Limb (tissue), 2 donors: ENCODE measurements around the gene ATP6V1C2.
A peak's percentile ranks its signal among the peaks of the same experiment; 100 is the strongest.
"Not testable (repeated sequence)": the region's sequence is repeated elsewhere in the genome, so short reads cannot be mapped to it uniquely, and the experiment has no call there.

Experiments used
- DNase-seq, 2 donors: peaks; one replicate each; pipeline ENCODE4 v3.0.0-alpha.2; 2016; ENCODE audit errors: extremely low spot score in 2 of 2

Gene ATP6V1C2

DNA sequence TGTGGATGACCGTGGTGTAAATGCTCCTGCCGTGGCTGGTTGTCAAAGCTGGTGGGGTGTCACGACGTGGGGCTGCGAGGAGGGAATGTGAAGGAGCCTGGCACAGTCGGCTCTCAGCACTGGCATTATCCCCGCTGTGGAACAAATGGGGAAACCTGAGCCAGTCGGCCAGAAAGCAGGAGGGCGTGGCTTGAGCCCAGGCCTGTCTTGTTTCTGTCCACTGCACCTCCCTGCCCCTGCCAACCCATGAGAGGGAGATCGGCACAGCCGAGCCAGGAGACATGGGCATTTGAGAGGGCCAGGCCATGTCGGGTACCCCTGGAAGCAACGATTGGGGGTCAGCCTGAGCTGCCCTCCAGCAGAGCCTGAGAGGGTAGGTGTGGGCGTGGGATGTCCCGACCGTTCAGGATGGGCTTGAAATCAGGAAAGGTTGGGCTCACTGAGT lies 46.7 kb downstream of the ATP6V1C2 start:
- DNase-seq: no peak

DNA sequence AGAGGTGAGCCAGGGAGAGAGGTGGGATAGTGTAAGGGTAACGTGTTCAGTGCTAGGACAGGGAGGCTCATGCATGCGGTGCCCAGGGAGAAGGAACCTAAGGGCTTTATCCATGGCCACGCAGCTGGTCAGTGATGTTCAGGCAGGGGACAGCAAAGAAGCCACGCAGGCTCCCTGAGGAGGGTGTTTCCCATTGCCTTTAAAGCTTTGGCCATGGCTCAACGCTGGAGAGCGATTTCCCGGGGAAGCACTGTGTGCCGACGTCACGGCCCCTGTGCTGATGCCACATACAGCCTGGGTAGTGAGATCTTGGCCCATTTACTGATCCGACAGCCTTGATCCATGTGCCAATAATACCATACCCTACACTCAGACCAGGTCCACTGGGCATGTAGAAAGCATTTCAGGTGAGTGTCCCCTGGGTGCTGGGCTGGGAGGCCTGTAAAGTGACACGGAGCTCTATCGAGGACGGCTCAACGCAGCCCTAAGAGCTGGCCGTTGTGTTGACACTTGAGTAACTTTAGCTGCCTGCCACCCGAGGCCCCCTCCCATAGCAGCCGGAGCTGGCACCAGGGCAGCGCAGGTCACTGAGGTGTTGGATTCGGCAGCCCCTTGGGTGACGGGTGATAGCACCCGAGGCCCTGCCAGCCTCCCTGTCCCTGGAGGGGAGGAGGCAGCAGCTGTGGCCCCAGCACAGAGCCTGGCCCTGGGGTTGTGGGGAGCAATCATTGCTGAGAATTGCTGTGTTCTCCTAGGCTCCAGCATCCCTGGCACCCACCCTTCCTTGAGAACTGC lies 49.7 kb downstream of the ATP6V1C2 start:
- DNase-seq: no peak

DNA sequence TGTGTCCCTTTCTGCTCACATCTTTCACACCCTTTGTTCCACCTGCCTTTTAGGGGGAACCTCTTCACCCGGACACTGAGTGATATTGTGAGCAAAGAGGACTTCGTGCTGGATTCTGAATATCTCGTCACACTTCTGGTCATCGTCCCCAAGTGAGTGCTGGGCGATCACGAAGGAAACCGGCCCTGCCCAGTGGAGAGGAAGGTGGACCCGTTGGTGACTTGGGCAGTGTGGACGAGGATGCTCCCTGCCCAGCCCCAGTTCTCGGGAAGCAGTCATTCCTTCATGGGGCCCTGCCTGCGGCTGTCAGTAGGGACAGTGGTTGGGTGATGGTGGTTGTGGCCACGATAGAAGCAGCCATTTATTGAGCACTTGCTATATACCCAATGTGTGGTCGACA lies 50.4 kb downstream of the ATP6V1C2 start:
- no peak for DNase-seq

DNA sequence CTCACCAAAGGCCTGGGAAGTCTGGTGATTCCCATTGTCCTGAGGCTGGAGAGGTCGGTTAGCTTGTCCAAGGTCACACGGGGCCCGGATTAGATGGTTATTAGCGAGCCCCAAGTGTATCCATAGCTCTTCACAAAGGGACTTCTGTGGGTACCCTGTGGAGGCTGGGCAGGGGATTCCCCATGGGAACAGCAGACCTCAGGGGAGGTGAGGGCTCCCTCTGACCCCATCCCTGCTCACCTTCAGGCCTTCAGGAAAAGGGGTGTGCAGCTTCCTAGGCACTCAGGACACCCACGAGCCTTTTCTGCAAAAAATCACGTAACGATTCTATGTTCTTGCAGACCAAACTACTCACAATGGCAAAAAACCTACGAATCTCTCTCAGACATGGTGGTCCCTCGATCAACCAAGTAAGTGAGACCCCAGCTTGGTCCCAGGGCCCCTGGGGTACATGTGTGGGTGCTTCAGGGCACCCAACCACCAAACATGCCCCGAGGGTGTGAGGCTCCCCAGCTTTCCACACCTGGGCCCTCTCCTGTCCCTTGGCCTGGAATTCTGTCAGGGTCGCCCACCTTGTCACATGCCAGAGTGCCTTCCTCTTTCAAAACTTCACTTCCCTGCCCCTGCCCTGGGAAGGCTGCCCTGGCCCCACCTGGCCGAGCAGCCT lies 50.9 kb downstream of the ATP6V1C2 start:
- no peak for DNase-seq

DNA sequence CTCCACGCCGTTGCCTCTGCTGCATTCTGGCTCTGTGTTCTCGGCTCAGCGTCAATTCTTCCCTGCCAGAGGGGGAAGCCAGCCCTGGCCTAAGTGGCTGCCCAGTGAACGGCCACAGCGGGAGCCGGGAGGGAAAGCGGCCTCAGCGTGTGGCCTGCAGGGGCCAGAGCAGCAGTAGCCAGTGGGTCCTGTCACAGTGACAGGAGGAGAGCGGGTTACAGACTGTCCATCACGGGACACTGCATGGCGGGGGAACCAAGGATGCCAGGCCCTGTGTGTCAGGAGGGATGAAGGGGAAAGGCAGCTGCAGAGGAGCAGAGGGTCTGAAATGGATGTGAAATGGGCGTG lies 51.4 kb downstream of the ATP6V1C2 start:
- no peak for DNase-seq

DNA sequence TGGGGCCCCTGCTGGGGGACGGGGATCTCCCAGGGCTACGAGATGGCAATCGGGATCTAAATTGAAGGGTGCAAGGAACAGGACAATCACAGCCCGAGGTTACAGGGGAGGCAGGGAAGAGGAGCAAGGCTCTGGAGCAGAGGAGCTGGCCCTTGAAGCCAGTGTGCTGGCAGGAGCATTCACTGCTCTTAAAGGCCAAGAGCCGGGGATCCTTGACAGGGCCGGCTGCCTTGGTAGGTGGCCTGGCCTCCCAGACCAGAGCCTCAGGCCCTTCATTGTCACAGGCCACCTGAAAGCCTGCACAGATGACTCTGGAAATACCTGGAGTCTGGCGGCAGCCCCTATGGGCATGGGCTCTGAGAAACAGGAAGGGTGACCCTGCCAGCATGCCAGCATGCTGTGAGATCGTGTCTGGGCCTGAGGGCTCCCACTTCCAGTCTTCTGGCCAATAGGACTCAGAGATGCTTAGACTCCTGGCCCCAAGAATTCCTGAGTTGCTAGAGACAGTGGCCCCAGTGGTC lies 52.5 kb downstream of the ATP6V1C2 start:
- DNase-seq: no peak

DNA sequence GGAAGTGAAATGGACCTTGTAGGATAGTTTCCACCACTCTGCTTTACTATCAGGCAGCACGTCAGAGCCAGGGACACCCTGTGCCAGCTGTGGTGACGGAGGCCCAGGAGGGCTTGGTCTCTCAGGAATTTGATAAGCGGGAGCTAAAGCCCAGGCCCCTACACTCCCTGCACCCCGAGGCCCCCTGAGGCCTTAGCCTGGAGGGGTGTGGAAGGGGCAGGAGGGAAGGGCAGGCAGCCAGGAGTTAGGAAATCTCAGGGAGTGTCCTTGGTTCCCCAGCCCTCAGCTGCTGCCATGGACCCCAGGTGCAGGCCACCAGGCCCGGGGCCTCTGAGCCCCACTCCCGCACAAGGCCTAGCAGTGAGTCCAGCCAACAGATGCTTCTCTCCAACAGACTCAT lies 53.0 kb downstream of the ATP6V1C2 start:
- peak; percentile 11 to 47 for DNase-seq

DNA sequence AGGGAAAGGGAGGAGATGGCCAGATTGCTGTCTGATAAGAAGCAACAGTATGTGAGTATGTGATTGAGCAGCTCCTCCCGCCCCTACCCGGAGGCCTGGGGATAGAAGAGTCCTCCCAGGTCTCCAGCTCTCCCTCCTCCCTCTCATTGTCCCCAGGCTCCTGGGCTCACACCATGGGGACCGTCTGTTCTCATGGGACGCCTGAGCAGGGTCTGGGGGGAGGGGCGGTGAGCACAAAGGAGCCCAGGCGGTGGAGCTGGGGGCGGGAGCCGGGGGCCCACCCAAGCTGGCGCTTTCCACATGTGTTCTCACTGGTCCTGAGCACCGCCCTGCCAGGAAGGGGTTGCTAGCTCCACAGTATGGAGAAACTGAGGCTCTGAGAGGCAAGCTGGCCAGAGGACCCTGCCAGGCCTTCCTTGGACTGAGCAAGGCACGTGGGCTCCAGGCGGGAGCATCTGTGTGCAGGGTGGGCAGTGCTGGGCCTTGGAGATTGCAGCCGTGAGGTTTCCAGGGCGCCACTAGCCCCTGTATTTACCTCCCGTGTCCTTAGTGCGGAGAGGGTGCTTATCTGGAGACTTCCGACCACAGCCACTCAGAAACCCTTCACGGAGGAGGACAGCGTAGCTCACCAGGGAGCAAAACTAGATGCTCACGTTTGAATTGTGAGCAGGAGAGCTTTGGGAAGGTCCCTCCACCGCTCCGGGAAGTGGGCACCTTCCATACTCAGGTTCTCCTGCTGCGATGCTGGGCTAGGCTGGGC lies 53.8 kb downstream of the ATP6V1C2 start:
- DNase-seq: no peak

DNA sequence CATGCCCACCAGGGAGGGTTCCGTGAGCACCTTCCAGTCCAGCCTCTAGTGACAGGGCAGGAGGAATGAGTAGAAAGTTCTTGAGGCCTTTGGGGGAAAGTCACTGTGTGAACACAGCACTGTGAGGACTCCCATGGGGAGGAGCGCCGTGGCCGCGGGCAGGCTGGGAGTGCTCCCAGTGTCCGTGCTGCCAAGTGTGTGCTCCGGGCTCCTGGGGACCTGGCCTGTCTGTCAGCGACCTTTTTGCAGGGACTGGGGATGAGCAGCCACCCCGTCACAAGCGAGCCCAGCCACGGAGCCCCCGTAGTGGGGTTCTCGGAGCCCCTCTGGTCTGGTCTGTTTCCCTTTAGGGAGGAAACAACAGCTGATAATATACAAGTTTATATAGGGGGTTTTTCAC lies 54.4 kb downstream of the ATP6V1C2 start:
- DNase-seq: no peak

DNA sequence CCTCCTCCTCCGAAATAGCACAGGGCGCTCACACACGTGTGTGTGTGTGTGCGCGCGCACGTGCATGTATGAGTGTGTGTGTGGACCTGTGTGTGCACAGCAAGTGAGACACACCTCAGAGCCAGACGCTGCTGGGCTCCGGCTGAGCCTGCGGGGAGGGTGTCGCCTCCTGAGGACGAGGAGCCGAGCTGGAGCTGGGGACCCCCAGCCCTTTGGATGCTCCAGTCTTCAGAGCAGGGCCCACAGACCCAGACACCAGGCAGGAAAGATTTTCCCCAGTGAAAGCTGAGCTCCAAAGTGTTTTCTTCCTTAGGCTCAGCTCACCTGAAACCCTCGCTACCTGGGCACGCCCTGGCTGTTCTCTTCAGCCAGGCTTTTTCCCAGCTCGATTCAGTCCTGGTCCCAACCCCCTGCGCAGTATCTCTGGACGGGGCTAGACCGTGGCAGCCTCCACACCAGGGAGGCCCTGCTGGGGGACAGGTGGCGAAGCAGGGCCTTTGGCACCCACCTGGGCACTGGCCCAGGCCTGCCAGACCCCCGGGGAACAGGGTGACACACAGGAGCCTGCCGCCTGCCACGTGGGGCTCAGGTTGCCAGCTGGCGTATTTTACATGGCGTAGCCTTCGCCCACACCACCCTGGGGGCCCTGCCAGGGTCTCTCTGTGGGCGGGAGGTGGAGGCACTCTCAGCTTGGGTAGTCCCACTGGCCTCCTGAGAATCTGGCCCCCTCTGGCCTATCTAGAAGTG lies 55.0 kb downstream of the ATP6V1C2 start:
- no peak for DNase-seq

DNA sequence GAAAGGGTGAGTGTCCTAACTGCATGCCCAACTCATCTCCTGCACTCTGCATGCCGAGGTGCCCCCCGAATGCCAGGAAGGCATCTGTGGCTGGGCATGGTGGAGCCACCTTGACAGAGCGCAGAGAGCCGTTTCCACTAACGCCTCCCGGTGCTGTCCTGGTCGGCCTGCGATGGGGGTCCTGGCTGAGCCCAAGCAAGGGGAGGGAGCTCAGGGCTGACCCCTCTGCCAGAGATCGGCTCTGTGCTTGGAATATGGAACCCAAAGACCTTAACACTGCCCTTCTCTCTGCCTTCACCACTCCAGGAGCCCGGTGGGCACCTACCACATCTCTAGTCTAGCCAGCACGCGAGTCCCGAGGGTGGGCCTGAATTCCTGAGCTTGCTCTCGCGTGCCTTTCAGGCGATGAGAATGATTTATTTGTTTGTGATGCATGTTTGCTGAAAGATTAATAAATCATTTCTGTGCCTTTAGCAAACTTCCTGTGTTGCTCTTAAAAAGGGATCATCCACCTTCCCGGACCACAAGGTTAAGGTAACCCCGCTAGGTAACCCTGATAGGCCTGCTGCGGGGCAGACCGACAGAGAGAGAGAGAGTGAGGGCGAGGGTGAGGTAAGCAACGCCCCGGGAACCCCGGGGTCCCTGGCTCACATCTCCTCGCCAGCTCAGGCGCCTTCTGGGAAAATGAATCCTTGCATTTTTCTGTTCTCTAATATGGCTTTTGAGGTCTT lies 55.8 kb downstream of the ATP6V1C2 start:
- no peak for DNase-seq

DNA sequence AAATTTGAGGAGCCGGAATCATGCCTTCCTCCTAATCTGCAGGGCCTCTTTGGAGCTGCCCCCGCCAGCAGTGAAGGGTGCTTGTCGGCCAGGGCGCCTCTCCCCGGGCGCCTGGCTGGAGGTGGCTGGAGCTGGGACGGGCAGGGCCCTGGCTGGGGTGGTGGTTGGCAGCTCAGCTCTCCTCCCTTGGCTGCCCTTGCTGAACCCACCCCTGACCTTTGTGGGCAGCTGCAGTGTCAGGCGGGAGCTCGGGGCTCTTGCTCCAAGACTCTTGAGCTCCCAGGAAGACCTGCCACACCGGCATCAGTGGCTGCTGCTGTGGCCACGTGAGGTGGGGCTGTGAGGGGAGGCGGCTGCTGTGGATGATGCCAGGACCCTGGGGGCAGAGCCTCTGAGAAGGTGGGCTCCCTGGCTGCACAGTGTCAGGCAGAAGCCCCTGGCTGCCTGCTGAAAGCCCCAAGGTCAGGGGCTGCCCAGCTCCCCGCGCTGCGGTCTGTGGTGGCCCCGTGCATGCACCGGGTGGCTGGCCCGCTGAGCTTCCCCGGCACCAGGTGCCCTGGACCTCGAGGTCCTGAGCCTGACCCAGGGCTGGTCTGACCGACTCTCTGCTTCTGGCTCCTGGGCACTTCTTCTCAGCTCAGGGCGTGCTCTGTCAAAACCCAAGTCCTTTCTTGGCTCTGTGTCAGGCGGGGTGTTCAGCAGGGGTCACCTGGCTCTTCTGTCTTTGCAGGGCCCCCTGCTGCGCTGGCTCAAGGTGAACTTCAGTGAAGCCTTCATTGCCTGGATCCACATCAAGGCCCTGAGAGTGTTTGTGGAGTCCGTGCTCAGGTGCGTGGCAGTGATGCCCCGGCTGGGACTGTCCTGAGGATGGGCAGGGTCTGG lies 56.7 kb downstream of the ATP6V1C2 start:
- no peak for DNase-seq

DNA sequence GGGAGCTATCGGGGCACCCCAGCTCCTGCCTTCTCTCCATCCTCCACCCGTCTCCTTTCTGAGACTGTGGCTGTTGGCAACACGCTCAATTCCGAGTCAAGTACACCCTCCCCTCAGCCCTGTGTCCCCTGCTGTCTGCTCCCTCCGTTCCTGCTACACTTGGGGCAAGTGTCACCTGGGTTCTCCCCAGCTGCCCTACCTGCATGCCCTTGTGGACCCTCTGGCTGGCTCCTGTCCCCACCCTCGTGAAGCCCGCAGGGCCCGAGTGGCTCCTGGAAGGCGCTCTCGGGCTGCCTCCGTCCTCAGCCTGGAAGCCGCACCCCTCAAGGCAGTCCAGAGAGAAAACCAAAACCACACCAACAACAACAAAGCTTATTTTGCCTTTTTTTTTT lies 57.3 kb downstream of the ATP6V1C2 start:
- DNase-seq: no peak

DNA sequence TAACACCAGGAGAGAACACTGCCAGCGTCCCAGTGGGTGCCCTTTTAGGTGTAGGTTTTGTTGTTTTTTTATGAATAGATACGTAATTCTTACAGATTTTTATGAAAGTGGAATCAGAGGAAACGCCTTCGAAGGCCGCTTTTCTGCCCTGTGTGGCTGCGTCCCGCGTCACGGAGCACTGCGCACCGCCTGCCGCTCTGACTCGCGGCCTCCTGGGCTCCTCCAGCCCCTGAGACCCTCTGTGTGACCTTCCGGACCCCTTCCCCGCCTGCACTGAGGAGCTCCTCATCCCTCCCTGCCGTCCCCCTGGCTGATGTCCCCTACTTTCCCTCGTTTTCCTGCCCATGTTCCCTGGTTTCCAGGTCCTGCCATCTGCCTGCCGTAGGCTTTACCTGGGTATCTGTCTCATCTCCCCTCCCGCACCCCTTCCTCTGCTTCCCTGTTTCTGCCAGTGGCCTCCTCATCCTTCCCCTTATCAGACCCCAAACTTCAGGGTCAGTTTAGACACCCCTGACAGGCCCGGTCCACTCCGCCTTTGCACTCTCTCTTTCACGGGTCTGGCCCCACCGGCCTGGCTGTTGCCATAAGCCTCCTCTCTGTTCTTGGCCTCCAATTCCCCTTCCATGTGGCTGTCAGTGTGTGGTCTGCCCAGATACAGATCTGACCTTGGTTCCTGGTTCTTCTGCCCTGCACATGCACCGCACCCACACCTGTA lies 58.5 kb downstream of the ATP6V1C2 start:
- DNase-seq: no peak

DNA sequence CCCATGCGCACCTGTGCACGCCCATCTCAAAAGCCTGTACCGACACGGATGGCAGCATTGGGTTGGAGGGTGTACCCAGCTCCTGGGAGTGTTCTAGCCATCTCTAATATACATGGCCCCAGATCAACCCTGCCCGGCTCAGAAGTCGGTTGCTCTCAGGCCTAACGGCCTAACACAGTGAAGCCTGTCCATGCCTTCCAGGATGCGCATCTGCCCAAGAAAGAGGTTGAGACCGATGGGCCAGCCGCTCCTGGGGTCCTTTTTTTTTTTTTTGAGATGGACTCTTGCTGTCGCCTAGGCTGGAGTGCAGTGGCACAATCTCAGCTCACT lies 59.0 kb downstream of the ATP6V1C2 start:
- no peak for DNase-seq

DNA sequence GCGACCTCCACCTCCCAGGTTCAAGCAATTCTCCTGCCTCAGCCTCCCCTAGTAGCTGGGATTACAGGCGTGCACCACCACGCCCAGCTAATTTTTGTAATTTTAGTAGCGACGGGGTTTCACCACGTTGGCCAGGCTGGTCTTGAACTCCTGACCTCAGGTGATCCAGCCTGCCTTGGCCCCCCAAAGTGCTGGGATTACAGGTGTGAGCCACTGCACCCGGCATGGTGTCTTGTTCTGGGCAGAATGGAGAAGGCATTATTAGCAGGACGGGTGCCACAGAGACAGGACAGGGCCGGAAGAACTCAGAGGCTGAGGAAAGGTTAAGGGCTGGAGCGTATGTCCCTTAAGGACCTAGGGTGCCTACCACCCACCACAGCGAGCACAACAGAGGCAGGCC lies 59.4 kb downstream of the ATP6V1C2 start:
- DNase-seq: not testable (repeated sequence)

DNA sequence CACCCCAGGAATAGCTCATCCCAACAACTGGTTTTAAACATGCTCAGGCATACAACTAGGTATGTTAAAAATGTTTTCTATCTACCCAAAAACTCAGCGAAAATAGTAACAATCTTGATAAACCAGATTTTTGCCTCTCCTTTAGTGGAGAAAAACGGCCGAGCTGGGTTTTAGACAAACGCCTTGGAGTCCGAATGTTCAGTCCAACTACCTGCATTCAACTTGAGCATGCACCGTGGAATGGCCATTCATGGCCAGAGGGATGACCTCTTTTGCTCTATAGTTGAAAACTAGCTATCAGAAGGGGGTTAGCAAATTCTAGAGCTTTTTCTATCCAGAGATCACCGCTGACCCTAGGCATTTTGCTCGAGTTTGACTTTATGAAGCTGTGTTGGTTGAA lies 60.3 kb downstream of the ATP6V1C2 start:
- DNase-seq: no peak

DNA sequence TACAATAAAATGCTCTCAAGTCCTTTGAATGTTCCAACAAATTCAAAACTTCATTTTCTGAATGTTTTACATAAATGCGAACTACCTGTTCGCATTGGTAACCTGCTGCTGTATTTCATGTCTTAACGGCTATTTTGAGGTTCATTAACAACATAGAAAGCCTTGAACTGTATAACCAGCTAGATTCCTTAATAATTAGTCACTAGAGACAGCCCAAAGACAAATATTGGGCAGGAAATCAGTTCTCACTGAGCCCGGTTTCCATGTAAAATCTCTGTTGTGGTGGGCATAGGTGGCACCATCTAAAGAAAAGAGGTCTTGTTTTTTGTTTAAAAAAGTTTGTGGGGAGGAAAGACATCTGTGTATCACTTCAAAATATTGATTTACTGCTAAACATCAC lies 62.0 kb downstream of the ATP6V1C2 start:
- no peak for DNase-seq

DNA sequence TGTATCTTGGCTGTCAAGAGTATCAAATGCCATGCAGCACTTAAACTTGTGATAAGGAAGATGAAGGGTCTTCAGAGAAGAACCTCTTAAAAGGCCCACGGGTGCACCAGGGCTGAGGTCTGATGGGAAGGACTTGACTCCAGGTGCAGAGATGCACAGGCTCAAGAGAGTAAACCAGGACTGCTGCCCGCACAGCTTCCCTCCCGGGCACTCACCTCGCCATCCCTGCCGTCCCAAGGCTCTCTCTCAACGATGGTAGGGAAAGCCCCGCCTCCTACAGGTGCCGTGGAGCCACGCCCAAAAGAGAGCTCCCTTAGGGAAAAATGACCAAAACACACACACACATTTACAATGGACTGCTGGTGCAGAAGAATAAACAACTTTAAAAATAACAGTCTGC lies 63.3 kb downstream of the ATP6V1C2 start:
- no peak for DNase-seq
